Hepatocyte (in vitro differentiated cells): ENCODE measurements around the gene SEMA5A.

Experiments used
- EZH2 ChIP-seq: fragments of 200-600 bp; sonication (generic); IDR thresholded peaks from 2 replicates; pipeline ENCODE4 v1.6.1; 2016; ENCODE audit warnings: antibody characterized with exemption, mild to moderate bottlenecking, borderline replicate concordance
- TF ChIP-seq, protein P1 (sequence below): fragments of 200-600 bp; sonication (generic); IDR thresholded peaks from 2 replicates; pipeline ENCODE4 v1.5.1; 2016; ENCODE audit warnings: antibody characterized with exemption, mild to moderate bottlenecking; ENCODE audit not compliant: poor library complexity

DNA sequence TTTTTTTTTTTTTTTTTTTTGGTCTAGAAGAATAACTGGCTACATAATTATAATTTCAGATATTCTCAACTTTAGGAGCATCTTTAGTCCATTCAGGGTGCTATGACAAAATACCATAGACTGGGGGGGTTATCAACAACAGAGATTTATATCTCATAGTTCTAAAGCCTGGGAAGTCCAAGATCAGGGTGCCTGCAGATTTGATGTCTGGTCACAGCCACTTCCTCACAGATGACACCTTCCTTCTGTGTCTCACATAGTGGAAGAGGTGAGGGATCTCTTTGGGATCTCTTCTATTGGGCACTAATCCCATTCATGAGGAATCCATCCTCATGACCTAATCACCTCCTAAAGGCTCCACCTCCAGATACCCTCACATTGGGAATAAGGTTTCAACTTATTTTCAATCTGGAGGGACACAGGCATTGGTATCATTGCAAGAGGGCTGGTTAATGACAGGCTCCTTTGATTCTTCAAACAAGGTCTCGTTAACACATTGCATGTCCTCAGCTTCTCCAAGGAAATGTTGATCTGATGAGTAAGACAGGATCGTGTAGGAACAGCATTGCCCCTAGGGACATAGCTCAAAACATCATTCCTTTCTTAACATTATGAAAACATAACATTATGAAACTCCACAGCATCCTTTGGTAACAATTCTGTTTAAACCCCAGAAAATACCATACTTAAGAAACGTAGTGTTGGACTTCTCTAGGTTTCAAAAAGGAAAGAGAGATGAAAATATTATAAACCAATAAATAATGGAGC lies 372.4 kb downstream of the SEMA5A start:
- TF ChIP-seq, protein P1, sequence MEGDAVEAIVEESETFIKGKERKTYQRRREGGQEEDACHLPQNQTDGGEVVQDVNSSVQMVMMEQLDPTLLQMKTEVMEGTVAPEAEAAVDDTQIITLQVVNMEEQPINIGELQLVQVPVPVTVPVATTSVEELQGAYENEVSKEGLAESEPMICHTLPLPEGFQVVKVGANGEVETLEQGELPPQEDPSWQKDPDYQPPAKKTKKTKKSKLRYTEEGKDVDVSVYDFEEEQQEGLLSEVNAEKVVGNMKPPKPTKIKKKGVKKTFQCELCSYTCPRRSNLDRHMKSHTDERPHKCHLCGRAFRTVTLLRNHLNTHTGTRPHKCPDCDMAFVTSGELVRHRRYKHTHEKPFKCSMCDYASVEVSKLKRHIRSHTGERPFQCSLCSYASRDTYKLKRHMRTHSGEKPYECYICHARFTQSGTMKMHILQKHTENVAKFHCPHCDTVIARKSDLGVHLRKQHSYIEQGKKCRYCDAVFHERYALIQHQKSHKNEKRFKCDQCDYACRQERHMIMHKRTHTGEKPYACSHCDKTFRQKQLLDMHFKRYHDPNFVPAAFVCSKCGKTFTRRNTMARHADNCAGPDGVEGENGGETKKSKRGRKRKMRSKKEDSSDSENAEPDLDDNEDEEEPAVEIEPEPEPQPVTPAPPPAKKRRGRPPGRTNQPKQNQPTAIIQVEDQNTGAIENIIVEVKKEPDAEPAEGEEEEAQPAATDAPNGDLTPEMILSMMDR = no peak
- TF ChIP-seq EZH2 = no peak
